SK-N-MC (cell line): ENCODE results near the gene PRXL2B.
"Not testable (repeated sequence)": the region's sequence is repeated elsewhere in the genome, so short reads cannot be mapped to it uniquely, and the experiment has no call there.

Experiments used
- DNase-seq: peaks from one replicate; pipeline ENCODE4 v3.0.0-alpha.2; 2011; ENCODE audit warnings: low read depth, low spot score
- H3K27ac ChIP-seq: fragments of 200-600 bp; sonication (generic); 2 replicates; pipeline ENCODE4 v1.5.1; 2016; ENCODE audit warnings: mixed run types
- H3K36me3 ChIP-seq: fragments of 200-600 bp; sonication (generic); 2 replicates; pipeline ENCODE4 v1.6.1; 2017; ENCODE audit warnings: antibody characterized with exemption, low read length, mixed read lengths; ENCODE audit not compliant: insufficient read depth
- H3K4me3 ChIP-seq: fragments of 200-600 bp; sonication (generic); 2 replicates; pipeline ENCODE4 v1.5.1; 2016
- H3K9ac ChIP-seq: fragments of 200-600 bp; sonication (generic); 2 replicates; pipeline ENCODE4 v1.8.0; 2017; ENCODE audit warnings: mixed run types, mixed read lengths; ENCODE audit not compliant: insufficient read length
- H3K9me3 ChIP-seq: fragments of 200-600 bp; sonication (generic); 2 replicates; pipeline ENCODE4 v1.6.1; 2017; ENCODE audit warnings: low read depth, mild to moderate bottlenecking, antibody characterized with exemption, low read length, moderate library complexity, mixed read lengths
- EZH2 ChIP-seq: fragments of 200-600 bp; sonication (generic); IDR thresholded peaks from one replicate; pipeline ENCODE4 v1.6.1; 2017; ENCODE audit warnings: antibody characterized with exemption
- FOXP2 ChIP-seq: optimal IDR thresholded peaks from 2 replicates; pipeline ENCODE3; 2011; ENCODE audit warnings: mild to moderate bottlenecking, moderate library complexity; ENCODE audit not compliant: insufficient read depth; ENCODE audit errors: extremely low read length, control extremely low read depth
- POLR2AphosphoS5 ChIP-seq: IDR thresholded peaks from 2 replicates; pipeline ENCODE4 v1.6.1; 2012; ENCODE audit warnings: mild to moderate bottlenecking, low read depth, low read length, borderline replicate concordance

The PRXL2B gene

DNA sequence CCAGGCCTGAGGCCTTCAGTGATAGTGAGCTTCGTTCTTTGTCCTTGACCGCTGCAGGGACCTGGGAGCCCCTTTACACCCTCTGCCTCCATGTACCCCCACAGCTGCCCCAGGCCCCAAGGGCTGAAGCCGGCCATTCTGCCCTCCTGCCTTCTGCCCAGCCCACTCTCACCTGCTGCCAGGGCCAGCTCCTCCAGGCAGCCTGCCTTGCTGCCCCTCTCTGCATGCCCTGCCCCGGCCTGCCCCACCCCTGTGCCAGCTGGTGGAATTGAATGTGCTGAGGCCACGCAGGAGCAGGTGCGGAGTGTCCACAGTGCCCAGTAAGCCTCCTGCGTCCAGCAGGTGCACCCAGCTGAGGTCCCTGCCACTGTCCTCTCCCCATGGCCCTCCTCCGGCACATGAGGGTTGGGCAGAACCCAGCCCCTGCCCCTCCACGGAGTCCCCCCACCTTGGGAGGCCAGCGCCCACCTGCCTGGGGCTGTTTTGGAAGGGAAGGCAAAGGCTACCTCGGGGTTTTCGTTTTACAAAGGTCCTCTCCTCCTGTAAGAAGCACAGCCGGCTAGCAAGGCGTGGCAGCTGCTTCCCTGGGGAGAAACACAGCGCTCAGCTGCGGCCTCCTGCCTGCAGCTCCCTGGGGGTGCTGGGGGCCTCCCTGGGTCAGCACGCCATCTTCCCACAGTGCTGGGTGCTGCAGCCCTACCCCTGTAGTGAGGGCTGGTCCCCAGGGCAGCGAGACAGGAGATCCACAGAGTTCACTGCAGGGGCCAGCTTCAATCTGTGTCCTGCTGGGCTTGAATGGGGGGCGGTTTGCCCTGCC lies 25.3 kb downstream of the PRXL2B start:
- no peak overlapping the region for H3K4me3 ChIP-seq
- H3K9me3 ChIP-seq = no peaks in the 10 kb centered on the region
- H3K27ac ChIP-seq = no peak overlapping the region
- H3K9ac ChIP-seq = no peak overlapping the region
- no peaks in the 10 kb centered on the region for H3K36me3 ChIP-seq
- TF ChIP-seq FOXP2 (no peak), EZH2 (no peak), POLR2AphosphoS5 (no peak)
- no peak for DNase-seq

DNA sequence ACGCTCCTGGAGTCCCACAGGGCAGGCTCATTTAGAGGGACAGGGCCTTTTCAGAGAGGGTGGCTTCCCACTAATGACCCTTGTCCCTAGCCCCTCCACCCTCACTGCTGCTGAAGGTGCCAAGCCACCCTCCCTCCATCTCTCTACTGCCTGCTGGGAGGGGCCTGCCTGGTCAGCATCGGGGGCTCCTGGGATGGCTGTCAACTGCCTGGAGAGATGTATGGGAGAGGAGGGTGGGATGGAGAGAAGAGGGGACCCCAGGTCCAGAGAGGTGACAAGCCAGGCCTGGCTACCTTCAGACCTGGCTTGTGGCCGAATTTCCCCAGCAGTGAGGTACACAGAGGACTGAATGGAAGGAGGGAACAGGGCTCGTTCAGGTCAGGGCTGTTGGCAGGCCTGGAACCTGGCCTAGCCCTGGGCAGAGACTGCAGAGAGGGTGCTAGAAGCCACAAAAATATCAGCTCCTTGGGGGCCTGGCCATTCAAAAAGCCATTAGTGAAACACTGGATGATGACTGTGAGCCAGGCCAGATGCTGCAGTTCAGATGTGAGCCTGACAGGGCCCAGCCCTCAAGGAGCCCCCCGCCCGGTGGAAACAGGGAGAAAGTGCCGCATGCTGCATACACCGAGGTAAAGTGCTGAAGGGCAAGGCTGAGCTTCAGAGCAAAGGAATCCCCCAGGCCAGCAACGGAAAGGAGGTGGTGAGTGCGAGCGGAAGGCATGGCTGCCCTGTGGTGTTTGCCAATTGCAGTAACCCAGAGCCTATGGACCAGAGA lies 26.2 kb downstream of the PRXL2B start:
- no peak overlapping the region for H3K9ac ChIP-seq
- TF ChIP-seq POLR2AphosphoS5 (no peak), EZH2 (no peak), FOXP2 (no peak)
- H3K9me3 ChIP-seq = no peaks in the 10 kb centered on the region
- no peak for DNase-seq
- no peaks in the 10 kb centered on the region for H3K36me3 ChIP-seq
- H3K27ac ChIP-seq = no peak overlapping the region
- no peak overlapping the region for H3K4me3 ChIP-seq

DNA sequence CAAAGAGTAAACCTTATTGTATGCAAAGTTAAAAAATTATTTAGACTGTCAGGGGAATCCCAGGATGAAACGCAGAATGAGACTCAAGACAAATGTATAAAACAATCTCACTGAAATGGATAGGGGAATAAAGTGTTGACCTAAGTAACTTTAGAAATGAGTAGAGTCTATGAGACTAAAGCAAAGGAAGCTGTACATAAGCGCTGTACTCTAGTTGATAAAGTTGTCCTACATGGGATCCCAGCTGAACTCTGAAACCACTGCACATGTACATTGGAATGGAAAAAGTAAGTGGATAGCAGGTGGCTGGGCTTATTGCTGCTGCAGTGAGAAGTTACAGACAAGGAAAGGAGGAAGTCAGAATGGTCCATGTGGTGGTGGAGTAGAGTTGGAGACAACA lies 27.6 kb downstream of the PRXL2B start:
- TF ChIP-seq EZH2 = no peak
- no peak for TF ChIP-seq FOXP2
- TF ChIP-seq POLR2AphosphoS5 = no peak
- Histone ChIP-seq H3K9me3 (no peaks in the 10 kb centered on the region), H3K9ac (no peak overlapping the region), H3K4me3 (no peak overlapping the region), H3K27ac (no peak overlapping the region), H3K36me3 (no peaks in the 10 kb centered on the region)
- no peak for DNase-seq

DNA sequence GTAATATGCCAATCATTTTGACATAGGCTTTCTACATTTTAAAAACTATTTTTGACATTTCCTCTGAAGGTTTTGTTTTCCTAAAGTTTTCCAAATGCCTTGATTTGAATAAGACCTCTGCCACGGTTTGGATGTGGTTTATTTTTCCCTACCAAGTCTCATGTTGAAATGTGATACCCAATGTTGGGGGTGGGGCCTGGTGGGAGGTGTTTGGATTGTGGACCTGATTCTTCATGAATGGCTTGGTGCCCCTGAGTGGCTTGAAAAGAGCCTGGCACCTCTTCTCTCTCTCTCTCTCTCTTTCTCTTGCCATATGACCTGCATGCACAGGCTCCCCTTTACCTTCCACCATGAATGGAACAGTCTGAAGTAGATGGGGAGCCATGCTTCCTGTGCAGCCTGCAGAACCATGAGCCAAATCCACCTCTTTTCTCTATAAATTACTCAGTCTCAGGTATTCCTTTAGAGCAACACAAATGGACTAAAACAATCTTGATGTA lies 31.4 kb downstream of the PRXL2B start:
- Histone ChIP-seq H3K36me3 (no peaks in the 10 kb centered on the region), H3K9ac (no peak overlapping the region), H3K27ac (no peak overlapping the region), H3K9me3 (no peaks in the 10 kb centered on the region), H3K4me3 (no peak overlapping the region)
- DNase-seq = no peak
- TF ChIP-seq FOXP2 (no peak), POLR2AphosphoS5 (no peak), EZH2 (no peak)

DNA sequence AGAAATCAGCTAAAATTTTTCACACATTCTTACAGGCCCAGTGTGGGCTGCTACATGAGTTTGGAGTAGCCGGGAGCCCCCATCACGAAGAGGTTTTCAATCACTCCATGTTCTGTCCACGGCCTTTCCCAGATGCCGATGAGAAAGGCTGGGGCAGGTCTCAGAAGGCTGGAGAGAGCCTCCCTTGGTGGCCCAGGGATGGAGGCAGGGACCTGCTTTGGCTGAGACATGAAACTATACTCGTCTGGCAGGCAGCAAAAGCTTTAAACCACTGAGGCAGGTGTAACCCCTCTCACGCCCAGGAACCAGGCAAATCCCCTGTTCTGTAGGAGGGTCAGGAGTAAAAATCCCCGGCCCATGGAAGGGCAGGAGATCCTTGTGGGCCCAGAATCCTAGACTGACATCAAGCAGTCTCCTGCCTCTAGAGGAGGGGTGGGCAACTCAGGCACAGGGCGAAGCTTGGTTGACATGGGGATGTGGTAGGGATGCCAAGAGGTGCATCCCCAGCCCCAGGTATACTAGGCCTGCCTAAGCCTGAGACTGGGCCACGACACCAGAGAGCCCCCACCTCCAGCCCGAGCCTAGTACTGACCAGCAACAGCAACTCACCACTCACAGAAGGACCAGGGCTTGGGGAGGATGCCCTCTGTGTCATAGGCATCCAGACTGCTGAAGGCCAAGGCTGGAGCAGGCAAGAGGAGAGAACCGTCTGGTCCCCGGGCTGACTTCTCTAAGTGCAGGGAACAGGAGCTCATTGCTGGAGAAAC lies 37.2 kb downstream of the PRXL2B start:
- Histone ChIP-seq H3K36me3 (no peaks in the 10 kb centered on the region), H3K27ac (no peak overlapping the region), H3K4me3 (no peak overlapping the region), H3K9me3 (no peaks in the 10 kb centered on the region), H3K9ac (no peak overlapping the region)
- TF ChIP-seq POLR2AphosphoS5 = no peak
- no peak for TF ChIP-seq EZH2
- no peak for TF ChIP-seq FOXP2
- DNase-seq = no peak

DNA sequence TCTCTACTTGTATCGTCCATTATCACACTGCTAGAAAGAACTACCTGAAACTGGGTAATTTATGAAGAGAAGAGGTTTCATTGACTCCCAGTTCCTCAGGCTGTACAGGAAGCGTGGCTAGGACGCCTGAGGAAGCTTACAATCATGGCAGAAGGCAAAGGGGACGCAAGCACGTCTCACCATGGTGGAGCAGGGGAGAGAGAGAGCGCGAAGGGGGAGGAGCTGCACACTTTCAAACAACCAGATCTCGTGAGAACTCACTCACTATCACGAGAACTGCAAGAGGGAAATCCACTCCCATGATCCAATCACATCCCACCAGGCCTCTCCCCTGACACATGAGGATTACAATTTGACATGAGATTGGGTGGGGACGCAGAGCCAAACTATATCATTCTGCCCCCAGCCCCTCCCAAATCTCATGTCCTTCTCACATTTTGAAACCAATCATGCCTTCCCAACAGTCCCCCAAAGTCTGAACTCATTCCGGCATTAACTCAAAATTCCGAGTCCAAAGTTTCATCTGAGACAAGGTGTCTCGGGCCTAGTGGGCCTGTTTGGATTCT lies 38.2 kb downstream of the PRXL2B start:
- Histone ChIP-seq H3K4me3 (no peak overlapping the region), H3K27ac (no peak overlapping the region), H3K36me3 (no peaks in the 10 kb centered on the region), H3K9ac (no peak overlapping the region), H3K9me3 (no peaks in the 10 kb centered on the region)
- TF ChIP-seq FOXP2 (no peak), POLR2AphosphoS5 (no peak), EZH2 (no peak)
- no peak for DNase-seq

DNA sequence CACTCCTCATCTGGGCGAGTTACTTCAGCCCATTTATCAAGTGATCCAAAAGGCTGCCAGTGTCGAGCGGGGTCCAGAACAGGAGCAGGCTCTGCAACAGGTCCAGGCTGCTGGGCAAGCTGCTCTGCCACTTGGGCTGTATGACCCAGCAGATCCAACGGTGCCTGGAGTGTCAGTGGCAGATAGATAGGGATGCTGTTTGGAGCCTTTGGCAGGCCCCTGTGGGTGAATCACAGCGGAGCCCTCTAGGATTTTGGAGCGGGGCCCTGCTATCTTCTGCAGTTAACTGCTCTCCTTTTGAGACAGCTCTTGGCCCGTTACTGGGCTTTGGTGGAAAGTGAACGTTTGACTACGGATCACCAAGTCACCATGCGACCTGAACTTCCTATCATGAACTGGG lies 38.7 kb downstream of the PRXL2B start:
- Histone ChIP-seq H3K36me3 (no peaks in the 10 kb centered on the region), H3K4me3 (no peak overlapping the region), H3K9ac (no peak overlapping the region), H3K9me3 (no peaks in the 10 kb centered on the region), H3K27ac (no peak overlapping the region)
- DNase-seq = no peak
- TF ChIP-seq EZH2 (no peak), FOXP2 (no peak), POLR2AphosphoS5 (no peak)

DNA sequence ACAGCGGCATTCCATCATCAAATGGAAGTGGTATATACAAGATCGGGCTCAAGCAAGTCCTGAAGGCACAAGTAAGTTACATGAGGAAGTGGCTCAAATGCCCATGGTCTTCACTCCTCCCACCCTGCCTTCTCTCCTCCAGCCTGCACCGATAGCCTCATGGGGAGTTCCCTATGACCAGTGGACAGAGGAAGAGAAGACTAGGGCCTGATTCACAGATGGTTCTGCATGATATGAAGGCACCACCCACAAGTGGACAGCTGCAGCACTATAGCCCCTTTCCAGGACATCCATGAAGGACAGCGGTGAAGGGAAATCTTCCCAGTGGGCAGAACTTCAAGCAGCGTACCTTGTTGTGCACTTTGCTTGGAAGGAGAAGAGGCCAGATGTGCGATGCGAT lies 39.2 kb downstream of the PRXL2B start:
- H3K36me3 ChIP-seq, H3K9ac ChIP-seq, H3K4me3 ChIP-seq, DNase-seq, H3K27ac ChIP-seq, H3K9me3 ChIP-seq: not testable (repeated sequence)
